Uterus (tissue), 4 donors: ENCODE measurements around the gene PEAR1. TPM values are rescaled to one million over a fixed set of nuclear protein-coding genes. Genes with fewer than 3 reads are reported as not detected.

Experiments
- DNase-seq, 2 donors: peaks; one replicate each; pipeline ENCODE4 v3.0.0-alpha.2; 2019 to 2020
- H3K27ac ChIP-seq, 2 donors: fragments of 200-600 bp; sonication (generic); 1 replicate in 1 of 2; 2 replicates in 1 of 2; pipeline ENCODE4 v1.5.1; 2016 to 2018
- H3K27me3 ChIP-seq, 2 donors: fragments of 200-600 bp; sonication (generic); one replicate each; pipeline ENCODE4 v1.5.1; 2018 to 2019; ENCODE audit warnings: control low read depth in 1 of 2
- H3K36me3 ChIP-seq, 2 donors: fragments of 200-600 bp; sonication (generic); one replicate each; pipeline ENCODE4 v1.5.1; 2019; ENCODE audit warnings: control low read depth in 1 of 2
- H3K4me1 ChIP-seq, 2 donors: fragments of 200-600 bp; sonication (generic); one replicate each; pipeline ENCODE4 v1.5.1; 2018 to 2019; ENCODE audit warnings: control low read depth in 1 of 2
- H3K4me3 ChIP-seq, 2 donors: fragments of 200-600 bp; sonication (generic); 1 replicate in 1 of 2; 2 replicates in 1 of 2; pipeline ENCODE4 v1.5.1; 2018 to 2019; ENCODE audit warnings: mild to moderate bottlenecking in 1 of 2
- H3K9me3 ChIP-seq, 2 donors: fragments of 200-600 bp; sonication (generic); one replicate each; pipeline ENCODE4 v1.5.1; 2019; ENCODE audit warnings: control low read depth in 1 of 2
- CTCF ChIP-seq, 4 experiments: fragments of 200-600 bp in 2 of 4; fragments of 450-650 bp in 2 of 4; sonication (generic) in 2 of 4; IDR thresholded peaks; one replicate each; pipeline ENCODE4 v1.5.1; 2016 to 2019; ENCODE audit warnings: antibody characterized with exemption in 4 of 4, mild to moderate bottlenecking in 2 of 4, moderate library complexity in 1 of 4
- POLR2A ChIP-seq, 2 donors: fragments of 450-650 bp; IDR thresholded peaks; one replicate each; pipeline ENCODE4 v1.6.1; 2016; ENCODE audit warnings: antibody characterized with exemption in 2 of 2, mild to moderate bottlenecking in 1 of 2, moderate library complexity in 1 of 2
- intact Hi-C: fragments of 100-400 bp; cut with DNase I; formaldehyde crosslinking; loops from one replicate; pipeline ENCODE4 v1.15.1; 2023; ENCODE audit warnings: low total_unique reads
- total RNA-seq, 4 donors: library from RNA; depleted of rRNA in 3 of 4; stranded (reverse); fragments of >200 nt in 3 of 4; gene quantifications; one replicate each; pipeline versions ENCODE4 v1.1.0 to v1.2.4, GENCODE V29; 2014 to 2023
- donor health status: DM: yes; HTN: yes; CAD: no.

Gene PEAR1
- total RNA-seq, 4 donors from 2014 or later = 7.4 to 41.8 (median 17.9) TPM

- H3K27ac ChIP-seq = peak overlapping the region; percentile 42 to 64
- TF ChIP-seq CTCF (IDR thresholded peaks at IDR 0.05) (no peak), POLR2A (IDR thresholded peaks at IDR 0.05) (no peak)
Observed at GRCh38 chr1:156901966-156902915, 8.7 kb downstream of the PEAR1 start.

GRCh38 chr1:156903328-156904091, 10.0 kb downstream of the PEAR1 start:
- no peak overlapping the region for H3K4me3 ChIP-seq
- H3K36me3 ChIP-seq = no peaks in the 10 kb centered on the region
- H3K27ac ChIP-seq = peak overlapping the region in 1 of 2 donors; percentile 64
- TF ChIP-seq POLR2A (IDR thresholded peaks at IDR 0.05) (no peak), CTCF (IDR thresholded peaks at IDR 0.05) (no peak)
- H3K9me3 ChIP-seq = no peaks in the 10 kb centered on the region
- H3K4me1 ChIP-seq = peaks cover 0 to 5% of the 10 kb centered on the region in 2 donors
- H3K27me3 ChIP-seq = no peaks in the 10 kb centered on the region
- intact Hi-C loops = no loop called here
- DNase-seq = no peak

More at GRCh38 chr1:156901966-156902915, 8.7 kb downstream of the PEAR1 start:
- no peaks in the 10 kb centered on the region for H3K27me3 ChIP-seq
- H3K36me3 ChIP-seq = no peaks in the 10 kb centered on the region
- intact Hi-C loops = no loop called here
- DNase-seq = no peak
- no peaks in the 10 kb centered on the region for H3K9me3 ChIP-seq
- H3K4me1 ChIP-seq = peaks cover 0 to 5% of the 10 kb centered on the region in 2 donors
- no peak overlapping the region for H3K4me3 ChIP-seq

- intact Hi-C loops = no loop called here
- Histone ChIP-seq H3K9me3 (no peaks in the 10 kb centered on the region), H3K27me3 (no peaks in the 10 kb centered on the region), H3K36me3 (no peaks in the 10 kb centered on the region), H3K4me1 (peaks cover 0 to 3% of the 10 kb centered on the region in 2 donors), H3K27ac (peak overlapping the region in 1 of 2 donors; percentile 64), H3K4me3 (no peak overlapping the region)
- TF ChIP-seq CTCF (IDR thresholded peaks at IDR 0.05) = no peak
- TF ChIP-seq POLR2A (IDR thresholded peaks at IDR 0.05) = no peak
- no peak for DNase-seq
Observed at GRCh38 chr1:156904187-156904959, 10.9 kb downstream of the PEAR1 start.

GRCh38 chr1:156905176-156905575, 11.7 kb downstream of the PEAR1 start:
- no peaks in the 10 kb centered on the region for H3K27me3 ChIP-seq
- no peak for DNase-seq
- H3K27ac ChIP-seq = no peak overlapping the region
- intact Hi-C loops = no loop called here
- H3K36me3 ChIP-seq = no peaks in the 10 kb centered on the region
- TF ChIP-seq CTCF (IDR thresholded peaks at IDR 0.05) (no peak), POLR2A (IDR thresholded peaks at IDR 0.05) (no peak)
- no peak overlapping the region for H3K4me3 ChIP-seq
- no peaks in the 10 kb centered on the region for H3K9me3 ChIP-seq
- H3K4me1 ChIP-seq = no peaks in the 10 kb centered on the region
